Muscle of leg (tissue), 11 donors: ENCODE results near the gene PGBD4. TPM values are rescaled to one million over a fixed set of nuclear protein-coding genes. Genes with fewer than 3 reads are reported as not detected.
A peak's percentile ranks its signal among the peaks of the same experiment; 100 is the strongest.

Experiments used
- DNase-seq: peaks from one replicate; pipeline ENCODE4 v3.0.0; 2013
- H3K27ac ChIP-seq: one replicate; pipeline ENCODE4 v1.5.1; 2013; ENCODE audit warnings: mild to moderate bottlenecking, low read length, control low read depth
- H3K27me3 ChIP-seq: one replicate; pipeline ENCODE4 v1.6.1; 2013; ENCODE audit warnings: low read length; ENCODE audit not compliant: control insufficient read depth, insufficient read depth
- H3K36me3 ChIP-seq: one replicate; pipeline ENCODE4 v1.6.1; 2013; ENCODE audit warnings: low read length; ENCODE audit not compliant: control insufficient read depth, insufficient read depth
- H3K4me1 ChIP-seq: one replicate; pipeline ENCODE4 v1.6.1; 2013; ENCODE audit warnings: low read length; ENCODE audit not compliant: control insufficient read depth, insufficient read depth
- H3K4me3 ChIP-seq: one replicate; pipeline ENCODE4 v1.5.1; 2013; ENCODE audit warnings: low read length, control low read depth
- H3K9me3 ChIP-seq: replicated peaks from 2 replicates; pipeline ENCODE4 v1.6.1; 2013; ENCODE audit warnings: low read depth, low read length; ENCODE audit not compliant: control insufficient read depth
- WGBS: methylation state at CpG from one replicate; pipeline ENCODE4 v1.1.5; 2013; ENCODE audit warnings: missing lambda C conversion rate; ENCODE audit not compliant: insufficient coverage; 5-methylcytosine and 5-hydroxymethylcytosine counted together
- polyA plus RNA-seq, 8 donors: library from polyadenylated mRNA; unstranded; fragments of 120-200 nt; gene quantifications; one replicate each; pipeline versions ENCODE4 v1.2.1 to v1.2.3, GENCODE V29; 2013; ENCODE audit warnings: inconsistent platforms in 1 of 8, low replicate concordance in 1 of 8; ENCODE audit not compliant: insufficient read length in 8 of 8, insufficient read depth in 1 of 8
- total RNA-seq: library from RNA; stranded (reverse); fragments of 120-200 nt; gene quantifications from one replicate; pipeline ENCODE4 v1.2.4, GENCODE V29; 2013

Gene PGBD4
- total and polyA plus RNA-seq, 9 donors, result 1.0 to 1.9 (median 1.3) TPM

DNA sequence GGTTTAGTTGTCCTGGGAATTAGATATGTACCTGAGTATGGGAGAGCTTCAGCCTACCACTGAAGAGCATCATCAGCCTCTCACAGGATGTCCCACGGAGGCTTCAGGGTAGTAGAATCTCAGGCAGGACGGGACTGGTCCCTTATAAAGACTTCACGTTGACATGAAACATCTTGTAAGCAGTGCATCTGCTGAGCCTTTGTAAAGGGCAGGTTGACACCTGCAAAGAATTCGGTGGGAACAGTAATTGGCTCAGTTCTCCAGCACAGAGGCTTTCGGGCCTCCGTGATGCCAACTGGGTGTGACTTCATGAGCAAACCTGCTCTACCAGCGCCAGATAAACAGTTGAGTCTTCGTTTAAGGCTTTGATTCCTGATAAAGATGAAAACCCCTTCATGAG, 35.9 kb upstream of the PGBD4 start:
- Histone ChIP-seq H3K4me3 (no peak overlapping the region), H3K9me3 (no peaks in the 10 kb centered on the region), H3K4me1 (no peaks in the 10 kb centered on the region), H3K36me3 (no peaks in the 10 kb centered on the region), H3K27ac (no peak overlapping the region), H3K27me3 (no peaks in the 10 kb centered on the region)
- no peak for DNase-seq
- WGBS, result 83% methylated on average over 8 of the region's 8 CpGs

DNA sequence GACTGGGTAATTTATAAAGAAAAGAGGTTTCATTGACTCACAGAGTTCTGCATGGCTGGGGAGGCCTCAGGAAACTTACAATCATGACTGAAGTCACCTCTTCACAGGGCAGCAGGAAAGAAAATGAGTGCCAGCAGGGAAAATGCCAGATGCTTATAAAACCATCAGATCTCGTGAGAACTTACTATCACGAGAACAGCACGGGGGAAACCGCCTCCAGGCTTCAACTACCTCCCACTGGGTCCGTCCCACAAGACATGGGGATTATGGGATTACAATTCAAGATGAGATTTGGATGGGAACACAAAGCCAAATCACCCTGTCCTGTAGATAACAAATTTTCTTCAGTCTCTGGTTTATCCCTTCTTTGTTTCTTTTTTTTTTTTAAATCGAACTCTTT, 31.9 kb upstream of the PGBD4 start:
- no peaks in the 10 kb centered on the region for H3K36me3 ChIP-seq
- no CpG with 5 or more reads among the region's 6 CpGs for WGBS

DNA sequence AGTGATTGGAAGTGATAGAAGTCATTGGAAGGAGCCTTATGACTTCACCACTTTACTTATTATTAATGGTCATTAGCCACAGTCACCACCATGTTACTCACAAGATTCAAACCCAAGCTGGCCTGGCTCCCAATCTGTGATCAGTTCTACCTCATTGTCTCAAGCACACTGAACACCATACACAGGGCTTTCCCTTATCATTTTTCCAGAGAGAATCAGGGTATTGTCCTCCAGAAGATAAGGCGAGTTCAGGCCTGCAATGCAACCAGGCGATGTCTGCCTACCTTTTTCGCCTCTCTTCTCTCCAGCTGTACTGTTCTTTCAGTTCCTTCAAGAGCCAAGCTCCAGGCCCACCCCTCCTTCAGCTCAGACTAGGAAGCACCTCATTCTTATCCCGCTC, 25.1 kb upstream of the PGBD4 start:
- Histone ChIP-seq H3K4me1 (no peaks in the 10 kb centered on the region), H3K27ac (no peak overlapping the region), H3K4me3 (no peak overlapping the region), H3K9me3 (no peaks in the 10 kb centered on the region), H3K36me3 (no peaks in the 10 kb centered on the region), H3K27me3 (no peaks in the 10 kb centered on the region)
- DNase-seq, result no peak
- 91% methylated on average over 4 of the region's 4 CpGs for WGBS

More for the DNA sequence above, 31.9 kb upstream of the PGBD4 start:
- no peak overlapping the region for H3K4me3 ChIP-seq
- H3K27me3 ChIP-seq, result no peaks in the 10 kb centered on the region
- H3K4me1 ChIP-seq, result no peaks in the 10 kb centered on the region
- H3K9me3 ChIP-seq, result no peaks in the 10 kb centered on the region
- H3K27ac ChIP-seq, result no peak overlapping the region
- no peak for DNase-seq

DNA sequence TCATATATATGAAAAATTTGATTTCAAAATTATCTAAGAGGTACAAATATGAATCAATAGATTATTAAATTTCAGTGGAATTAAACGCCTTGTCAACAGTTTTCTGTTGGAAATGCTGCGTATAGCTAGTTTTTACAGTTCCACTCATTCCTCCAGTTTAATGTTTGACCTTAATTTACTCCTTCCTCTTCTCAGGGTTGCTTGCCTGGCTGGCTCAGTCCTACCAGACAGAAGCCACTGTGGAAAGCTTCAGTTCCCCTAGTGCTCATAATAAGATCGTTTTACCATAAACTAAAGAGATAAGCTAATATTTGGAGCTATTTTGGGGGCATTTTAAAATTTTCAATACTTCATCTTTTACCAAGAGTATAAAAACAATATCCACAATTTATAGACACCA, 23.0 kb upstream of the PGBD4 start:
- H3K27me3 ChIP-seq, result no peaks in the 10 kb centered on the region
- H3K4me3 ChIP-seq, result no peak overlapping the region
- no peaks in the 10 kb centered on the region for H3K36me3 ChIP-seq
- WGBS, result no CpG with 5 or more reads among the region's 3 CpGs
- no peak for DNase-seq
- no peaks in the 10 kb centered on the region for H3K9me3 ChIP-seq
- H3K27ac ChIP-seq, result no peak overlapping the region
- no peaks in the 10 kb centered on the region for H3K4me1 ChIP-seq

DNA sequence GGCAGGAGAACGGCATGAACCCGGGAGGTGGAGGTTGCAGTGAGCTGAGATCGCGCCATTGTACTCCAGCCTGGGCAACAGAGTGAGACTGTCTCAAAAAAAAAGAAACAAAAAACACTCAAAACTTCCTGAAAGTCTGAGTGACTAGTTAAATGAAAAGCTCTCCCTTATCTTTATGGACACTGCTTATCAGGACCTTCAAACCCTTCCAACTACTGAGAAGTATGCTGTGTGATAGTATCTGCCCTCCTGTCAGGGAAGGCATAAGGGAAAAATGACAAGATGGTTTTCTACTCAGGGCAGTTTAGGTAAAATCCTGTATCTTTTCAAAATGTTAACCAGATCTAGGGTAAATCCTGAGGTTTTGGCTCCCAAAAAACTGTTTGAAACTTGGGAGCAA, 22.0 kb upstream of the PGBD4 start:
- no peak for DNase-seq
- no peaks in the 10 kb centered on the region for H3K27me3 ChIP-seq
- peaks cover 2% of the 10 kb centered on the region for H3K36me3 ChIP-seq
- H3K27ac ChIP-seq, result no peak overlapping the region
- no peaks in the 10 kb centered on the region for H3K9me3 ChIP-seq
- H3K4me1 ChIP-seq, result no peaks in the 10 kb centered on the region
- H3K4me3 ChIP-seq, result no peak overlapping the region
- WGBS, result no CpG with 5 or more reads among the region's 4 CpGs

DNA sequence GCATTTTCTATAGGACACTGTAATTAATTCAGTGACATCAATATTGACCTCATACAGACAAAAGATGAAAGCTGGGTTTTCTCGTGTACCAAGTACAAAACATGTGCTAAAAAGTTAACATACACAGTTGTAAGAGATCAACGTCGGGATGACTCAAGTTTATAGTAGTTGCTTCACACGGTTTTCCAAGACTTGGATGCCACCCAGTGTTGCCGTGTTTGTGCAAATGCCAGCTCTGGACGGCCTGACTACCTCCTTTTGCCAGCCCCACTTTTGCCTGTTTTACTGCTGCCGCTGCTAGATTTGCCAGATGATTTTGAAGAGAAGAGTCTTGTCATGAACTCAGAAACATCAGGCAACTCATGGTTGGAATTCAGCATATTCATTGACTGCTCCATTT, 17.8 kb upstream of the PGBD4 start:
- H3K4me3 ChIP-seq, result no peak overlapping the region
- H3K9me3 ChIP-seq, result no peaks in the 10 kb centered on the region
- no peaks in the 10 kb centered on the region for H3K4me1 ChIP-seq
- peaks cover 12% of the 10 kb centered on the region for H3K36me3 ChIP-seq
- no peaks in the 10 kb centered on the region for H3K27me3 ChIP-seq
- 85% methylated on average over 6 of the region's 7 CpGs for WGBS
- no peak for DNase-seq
- no peak overlapping the region for H3K27ac ChIP-seq

DNA sequence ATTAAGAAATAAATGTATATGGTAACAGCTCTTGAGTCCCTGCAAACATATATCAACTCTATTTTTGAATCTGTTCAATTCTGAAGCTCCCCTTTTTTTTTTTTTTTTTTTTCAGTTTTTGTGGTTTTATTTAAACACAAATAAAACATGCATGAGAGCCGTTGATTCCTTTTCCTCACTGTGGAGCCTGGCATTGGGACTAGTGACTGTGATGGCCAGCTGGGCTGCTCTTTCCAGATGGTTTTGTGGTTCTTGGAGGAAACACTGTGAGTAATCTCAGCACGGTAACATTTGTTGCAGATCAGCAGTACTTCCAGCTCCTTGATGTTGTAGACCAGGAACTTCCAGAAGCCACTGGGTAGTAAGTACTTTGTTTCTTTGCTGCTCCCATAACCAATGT, 16.1 kb upstream of the PGBD4 start:
- no CpG with 5 or more reads among the region's 2 CpGs for WGBS

DNA sequence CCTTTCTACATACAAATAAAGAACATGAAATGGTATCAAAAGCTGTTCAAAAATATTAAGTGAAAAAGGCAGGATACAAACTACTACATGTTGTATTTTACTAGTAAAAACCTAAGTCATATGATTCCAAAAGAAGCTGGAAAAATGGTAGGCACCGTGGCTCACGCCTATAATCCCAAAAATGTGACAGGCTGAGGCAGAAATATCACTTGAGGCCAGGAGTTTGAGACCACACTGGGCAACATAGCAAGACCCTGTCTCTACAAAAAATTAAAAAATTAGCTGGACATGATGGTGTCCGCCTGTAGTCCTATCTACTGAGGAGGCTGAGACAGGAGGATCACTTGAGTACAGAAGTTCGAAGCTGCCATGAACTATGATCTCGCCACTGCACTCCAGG, 2.0 kb upstream of the PGBD4 start:
- DNase-seq, result no peak
- Histone ChIP-seq H3K4me3 (no peak overlapping the region), H3K4me1 (peaks cover 2% of the 10 kb centered on the region), H3K27ac (no peak overlapping the region), H3K36me3 (peaks cover 2% of the 10 kb centered on the region), H3K9me3 (no peaks in the 10 kb centered on the region), H3K27me3 (no peaks in the 10 kb centered on the region)
- WGBS, result no CpG with 5 or more reads among the region's 5 CpGs

More for the DNA sequence above, 16.1 kb upstream of the PGBD4 start:
- Histone ChIP-seq H3K27me3 (no peaks in the 10 kb centered on the region), H3K27ac (no peak overlapping the region), H3K9me3 (no peaks in the 10 kb centered on the region), H3K4me3 (no peak overlapping the region), H3K36me3 (peaks cover 14% of the 10 kb centered on the region), H3K4me1 (no peaks in the 10 kb centered on the region)
- no peak for DNase-seq

DNA sequence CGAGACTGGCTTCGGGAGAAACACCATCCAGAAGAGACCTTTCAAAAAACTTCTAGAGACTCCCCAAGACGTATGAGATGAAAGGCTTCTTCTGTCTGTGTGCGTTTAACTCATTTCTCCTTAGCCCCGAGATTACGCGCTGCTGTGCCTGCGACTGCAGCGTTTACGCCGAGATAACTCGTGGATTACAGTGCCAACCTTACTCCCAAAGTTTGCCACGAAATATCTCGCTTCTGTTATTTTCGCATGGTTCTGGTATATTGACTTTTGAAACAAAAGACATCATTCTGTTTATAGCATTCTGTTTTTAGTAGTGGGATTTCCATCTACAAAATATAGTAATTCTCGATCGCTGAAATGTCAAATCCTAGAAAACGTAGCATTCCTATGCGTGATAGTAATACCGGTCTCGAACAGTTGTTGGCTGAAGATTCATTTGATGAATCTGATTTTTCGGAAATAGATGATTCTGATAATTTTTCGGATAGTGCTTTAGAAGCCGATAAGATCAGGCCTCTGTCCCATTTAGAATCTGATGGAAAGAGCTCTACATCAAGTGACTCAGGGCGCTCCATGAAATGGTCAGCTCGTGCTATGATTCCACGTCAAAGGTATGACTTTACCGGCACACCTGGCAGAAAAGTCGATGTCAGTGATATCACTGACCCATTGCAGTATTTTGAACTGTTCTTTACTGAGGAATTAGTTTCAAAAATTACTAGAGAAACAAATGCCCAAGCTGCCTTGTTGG, 467 bp downstream of the PGBD4 start:
- peaks cover 2% of the 10 kb centered on the region for H3K4me1 ChIP-seq
- H3K27me3 ChIP-seq, result no peaks in the 10 kb centered on the region
- no peak for DNase-seq
- WGBS, result 35% methylated on average over 20 of the region's 29 CpGs
- H3K36me3 ChIP-seq, result peaks cover 2% of the 10 kb centered on the region
- peak overlapping the region; percentile 95 for H3K27ac ChIP-seq
- H3K4me3 ChIP-seq, result peak overlapping the region; percentile 91
- no peaks in the 10 kb centered on the region for H3K9me3 ChIP-seq

DNA sequence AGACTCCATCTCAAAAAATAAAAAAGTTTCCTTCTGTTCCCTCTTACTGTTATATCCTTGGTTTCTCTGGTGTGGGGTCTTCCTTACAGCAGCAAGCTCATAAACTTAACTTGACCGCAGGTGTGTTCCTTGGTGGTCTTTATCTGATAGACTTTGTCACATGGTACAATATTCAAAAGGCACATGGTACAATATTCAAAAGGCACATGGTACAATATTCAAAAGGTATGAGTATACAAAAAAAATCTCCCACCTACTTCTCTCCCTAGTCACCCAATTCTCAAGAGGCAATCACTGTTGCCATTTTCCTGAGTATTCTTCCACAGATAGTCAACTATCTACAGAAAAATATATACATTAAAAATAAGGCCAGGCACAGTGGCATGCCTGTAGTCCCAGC, 4.5 kb downstream of the PGBD4 start:
- Histone ChIP-seq H3K27ac (no peak overlapping the region), H3K9me3 (no peaks in the 10 kb centered on the region), H3K4me3 (no peak overlapping the region), H3K27me3 (no peaks in the 10 kb centered on the region), H3K36me3 (peaks cover 2% of the 10 kb centered on the region), H3K4me1 (peaks cover 2% of the 10 kb centered on the region)
- no CpG with 5 or more reads among the region's 1 CpG for WGBS
- no peak for DNase-seq

DNA sequence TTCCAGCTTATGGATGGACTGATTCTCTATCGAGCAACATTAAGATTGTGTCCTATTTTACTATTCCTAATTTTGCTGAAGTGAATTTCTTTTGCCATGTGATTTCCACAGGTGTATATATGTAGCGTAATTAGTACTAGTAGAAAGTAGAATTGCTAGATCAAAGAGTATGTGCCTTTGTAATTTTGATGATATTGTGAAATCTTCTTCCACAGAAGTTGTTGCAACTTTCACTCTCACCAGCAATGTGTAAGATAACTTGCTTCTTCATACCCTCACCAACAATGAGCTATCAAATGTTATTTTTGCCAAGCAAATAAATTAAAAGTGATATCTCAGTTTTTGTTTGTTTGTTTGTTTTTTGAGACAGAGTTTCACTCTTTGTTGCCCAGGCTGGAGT, 5.4 kb downstream of the PGBD4 start:
- Histone ChIP-seq H3K27me3 (no peaks in the 10 kb centered on the region), H3K36me3 (peaks cover 2% of the 10 kb centered on the region), H3K4me1 (peaks cover 2% of the 10 kb centered on the region), H3K27ac (no peak overlapping the region), H3K9me3 (no peaks in the 10 kb centered on the region), H3K4me3 (no peak overlapping the region)
- no peak for DNase-seq
- WGBS, result no CpG with 5 or more reads among the region's 2 CpGs
